Effector memory CD8-positive, alpha-beta T cell (primary cell): ENCODE measurements around the gene LRRN1.

Source experiments
- ATAC-seq: fragments of 150-1000 bp; cut with Tn5 transposase; replicated peaks from 2 replicates; pipeline ENCODE4 v1.10.0; 2021; ENCODE audit warnings: mild to moderate bottlenecking, moderate library complexity
- DNase-seq, 3 experiments: peaks; one replicate each; pipeline ENCODE4 v3.0.0; 2021
- H3K27ac Mint-ChIP-seq, 2 donors: one replicate each; pipeline ENCODE4 v1.8.0; 2022; ENCODE audit warnings: mild to moderate bottlenecking in 2 of 2, mixed read lengths in 2 of 2, moderate library complexity in 2 of 2
- H3K27me3 Mint-ChIP-seq, 2 donors: one replicate each; pipeline ENCODE4 v1.8.0; 2022; ENCODE audit warnings: mixed read lengths in 2 of 2
- H3K36me3 Mint-ChIP-seq: one replicate; pipeline ENCODE4 v1.8.0; 2022; ENCODE audit warnings: mild to moderate bottlenecking, moderate library complexity, mixed read lengths; ENCODE audit not compliant: insufficient read depth
- H3K4me1 Mint-ChIP-seq, 2 donors: one replicate each; pipeline ENCODE4 v1.8.0; 2022; ENCODE audit warnings: low read depth in 2 of 2, mixed read lengths in 2 of 2
- H3K4me3 Mint-ChIP-seq, 2 donors: one replicate each; pipeline ENCODE4 v1.8.0; 2022; ENCODE audit warnings: mild to moderate bottlenecking in 2 of 2, mixed read lengths in 2 of 2, moderate library complexity in 2 of 2
- H3K9me3 Mint-ChIP-seq, 2 donors: one replicate each; pipeline ENCODE4 v1.8.0; 2022; ENCODE audit warnings: mixed read lengths in 2 of 2

LRRN1 gene

DNA sequence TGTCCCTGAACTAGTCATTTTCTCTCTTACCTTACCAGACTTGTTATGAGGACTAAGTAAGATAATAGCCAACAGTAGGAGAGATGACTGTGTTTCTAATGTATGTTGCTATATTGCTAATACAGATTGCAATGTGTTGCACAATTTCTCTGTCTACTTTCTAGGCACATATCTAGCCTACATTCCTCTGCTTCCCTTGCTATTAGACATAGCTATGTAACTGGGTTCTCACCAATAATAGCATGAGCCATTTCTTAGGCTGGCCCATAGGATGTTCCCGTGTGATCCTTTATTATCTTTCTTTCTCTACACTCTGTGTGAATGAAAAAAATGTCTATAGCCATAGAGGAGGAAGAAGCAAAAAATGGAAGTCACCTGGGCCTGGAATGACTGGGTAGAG is 6.8 kb upstream of the LRRN1 start:
- DNase-seq (no peak), ATAC-seq (no peak)
- peaks cover 4 to 9% of the 10 kb centered on the region in 2 donors for H3K27me3 Mint-ChIP-seq
- H3K4me1 Mint-ChIP-seq, result no peaks in the 10 kb centered on the region
- no peak overlapping the region for H3K4me3 Mint-ChIP-seq
- peaks cover 0 to 7% of the 10 kb centered on the region in 2 donors for H3K9me3 Mint-ChIP-seq
- H3K27ac Mint-ChIP-seq, result no peak overlapping the region
- H3K36me3 Mint-ChIP-seq, result no peaks in the 10 kb centered on the region

DNA sequence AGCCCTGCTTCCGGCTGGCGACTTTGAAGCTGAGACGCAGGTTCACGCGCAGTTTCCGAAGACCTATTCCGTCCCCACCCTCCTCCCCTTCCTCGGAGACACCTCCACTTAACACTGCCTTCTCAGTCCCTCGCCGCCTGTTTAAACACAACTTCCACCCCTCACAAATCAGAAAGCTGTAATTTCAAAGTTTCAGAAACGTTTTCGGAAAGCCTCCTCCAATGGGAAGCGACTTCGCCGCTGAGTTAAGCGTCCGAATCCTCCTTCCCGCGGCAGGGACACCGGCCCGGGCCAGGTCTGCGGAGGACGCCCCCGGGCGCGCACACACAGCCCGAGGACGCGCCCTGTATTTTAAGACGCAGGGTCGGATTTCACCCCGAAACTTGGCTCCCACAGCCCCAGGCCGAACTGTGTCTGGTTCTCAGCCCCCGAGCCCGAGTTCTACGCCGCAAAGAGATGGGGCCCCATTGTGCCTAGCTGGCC is 559 bp upstream of the LRRN1 start:
- H3K4me3 Mint-ChIP-seq, result peak overlapping the region; percentile 61 to 72
- ATAC-seq (peak; percentile 32), DNase-seq (no peak)
- no peak overlapping the region for H3K27ac Mint-ChIP-seq
- H3K4me1 Mint-ChIP-seq, result peaks cover 0 to 11% of the 10 kb centered on the region in 2 donors
- peaks cover 37 to 62% of the 10 kb centered on the region in 2 donors for H3K27me3 Mint-ChIP-seq
- peaks cover 0 to 6% of the 10 kb centered on the region in 2 donors for H3K9me3 Mint-ChIP-seq
- H3K36me3 Mint-ChIP-seq, result no peaks in the 10 kb centered on the region

- H3K27ac Mint-ChIP-seq, result no peak overlapping the region
- H3K4me1 Mint-ChIP-seq, result peaks cover 0 to 11% of the 10 kb centered on the region in 2 donors
- no peaks in the 10 kb centered on the region for H3K36me3 Mint-ChIP-seq
- peak overlapping the region in 1 of 2 donors; percentile 60 for H3K4me3 Mint-ChIP-seq
- ATAC-seq, result no peak
- DNase-seq, result no peak
- peaks cover 0 to 6% of the 10 kb centered on the region in 2 donors for H3K9me3 Mint-ChIP-seq
- H3K27me3 Mint-ChIP-seq, result peaks cover 37 to 62% of the 10 kb centered on the region in 2 donors
Observed at GRCh38 chr3:3800080-3800455, 837 bp downstream of the LRRN1 start.

DNA sequence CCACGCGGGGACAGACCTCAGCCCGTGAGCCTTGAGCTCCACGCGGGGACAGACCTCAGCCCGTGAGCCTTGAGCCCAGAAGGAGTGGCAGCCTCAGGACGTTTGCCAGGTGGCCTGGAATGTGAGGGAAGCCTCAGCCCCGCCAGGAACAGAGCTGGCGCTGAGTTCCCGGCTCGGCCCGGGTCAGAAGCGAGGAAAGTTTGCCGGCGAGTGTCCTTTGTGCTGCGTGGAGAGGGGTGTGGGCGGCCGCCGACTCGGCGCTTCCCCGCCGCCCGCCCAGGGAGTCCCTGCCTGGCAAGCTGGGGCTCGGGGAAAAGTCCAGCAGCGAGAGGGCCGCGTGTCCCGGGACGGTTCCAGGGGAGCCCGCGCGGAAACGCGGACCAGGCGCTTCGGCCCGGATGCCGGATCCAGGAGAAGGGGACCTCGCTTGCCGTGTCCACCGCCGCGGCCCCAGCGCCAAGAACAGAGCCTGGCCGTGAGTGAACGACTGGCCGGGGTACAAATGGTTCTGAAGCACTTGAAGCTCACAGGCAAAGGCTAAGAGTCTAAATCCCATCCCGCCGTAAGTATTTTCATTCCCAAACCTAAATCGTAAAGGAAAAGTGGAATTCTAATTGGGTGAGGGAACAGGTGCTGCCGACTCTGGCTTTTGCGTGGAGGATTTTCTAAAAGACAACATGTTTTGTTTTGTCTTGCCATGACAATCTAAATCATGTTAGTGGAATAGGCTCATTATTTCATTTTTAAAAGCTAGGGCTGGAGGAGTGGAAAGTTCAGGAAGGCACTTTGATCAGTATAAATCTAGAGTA is 1.7 kb downstream of the LRRN1 start:
- peaks cover 0 to 6% of the 10 kb centered on the region in 2 donors for H3K9me3 Mint-ChIP-seq
- H3K4me1 Mint-ChIP-seq, result peaks cover 0 to 11% of the 10 kb centered on the region in 2 donors

GRCh38 chr3:3801494-3801841 is 2.2 kb downstream of the LRRN1 start:
- H3K4me1 Mint-ChIP-seq, result peaks cover 0 to 11% of the 10 kb centered on the region in 2 donors
- H3K9me3 Mint-ChIP-seq, result peaks cover 0 to 6% of the 10 kb centered on the region in 2 donors
- H3K36me3 Mint-ChIP-seq, result no peaks in the 10 kb centered on the region
- ATAC-seq (no peak), DNase-seq (no peak)
- peaks cover 37 to 62% of the 10 kb centered on the region in 2 donors for H3K27me3 Mint-ChIP-seq
- no peak overlapping the region for H3K27ac Mint-ChIP-seq
- H3K4me3 Mint-ChIP-seq, result no peak overlapping the region

More for the DNA sequence above, 1.7 kb downstream of the LRRN1 start:
- Mint-ChIP-seq H3K4me3 (no peak overlapping the region), H3K27me3 (peaks cover 37 to 62% of the 10 kb centered on the region in 2 donors), H3K36me3 (no peaks in the 10 kb centered on the region), H3K27ac (no peak overlapping the region)
- no peak for DNase-seq
- no peak for ATAC-seq

- Mint-ChIP-seq H3K4me3 (no peak overlapping the region), H3K9me3 (peaks cover 0 to 4% of the 10 kb centered on the region in 2 donors), H3K4me1 (peaks cover 0 to 11% of the 10 kb centered on the region in 2 donors), H3K36me3 (no peaks in the 10 kb centered on the region), H3K27ac (no peak overlapping the region), H3K27me3 (peaks cover 36 to 57% of the 10 kb centered on the region in 2 donors)
- ATAC-seq, result no peak
- no peak for DNase-seq
Observed at GRCh38 chr3:3802046-3802445, 2.8 kb downstream of the LRRN1 start.

DNA sequence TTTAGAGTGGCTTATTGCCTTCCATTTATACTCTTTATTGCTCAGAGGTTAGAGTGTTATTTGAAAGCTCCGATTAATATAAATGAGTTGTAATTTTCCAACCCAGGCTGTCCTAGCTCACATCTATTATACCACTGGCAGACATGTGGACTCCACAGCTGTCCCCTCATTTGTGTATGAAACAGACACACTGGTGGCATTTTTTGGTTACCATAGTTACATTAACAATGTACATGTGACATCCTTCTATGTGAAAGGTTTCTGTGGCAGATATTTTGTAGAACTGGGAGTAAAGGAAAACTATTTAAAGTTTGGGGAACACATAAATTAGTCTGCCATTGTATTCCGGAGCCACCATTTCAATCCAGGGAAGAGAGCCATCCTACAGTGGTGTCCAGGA is 5.3 kb downstream of the LRRN1 start:
- Mint-ChIP-seq H3K27ac (no peak overlapping the region), H3K36me3 (no peaks in the 10 kb centered on the region), H3K4me3 (no peak overlapping the region), H3K9me3 (peaks cover 0 to 4% of the 10 kb centered on the region in 2 donors), H3K27me3 (peaks cover 18 to 34% of the 10 kb centered on the region in 2 donors), H3K4me1 (peaks cover 0 to 7% of the 10 kb centered on the region in 2 donors)
- DNase-seq (no peak), ATAC-seq (no peak)

- DNase-seq, result no peak
- Mint-ChIP-seq H3K27ac (no peak overlapping the region), H3K9me3 (peaks cover 0 to 4% of the 10 kb centered on the region in 2 donors), H3K4me3 (no peak overlapping the region), H3K4me1 (no peaks in the 10 kb centered on the region), H3K27me3 (peaks cover 8 to 19% of the 10 kb centered on the region in 2 donors), H3K36me3 (no peaks in the 10 kb centered on the region)
- no peak for ATAC-seq
Observed at GRCh38 chr3:3806092-3806491, 6.9 kb downstream of the LRRN1 start.

- no peak for ATAC-seq
- Mint-ChIP-seq H3K36me3 (no peaks in the 10 kb centered on the region), H3K4me1 (no peaks in the 10 kb centered on the region), H3K9me3 (peaks cover 0 to 4% of the 10 kb centered on the region in 2 donors), H3K27ac (no peak overlapping the region), H3K27me3 (peaks cover under 1 to 11% of the 10 kb centered on the region in 2 donors), H3K4me3 (no peak overlapping the region)
- DNase-seq, result no peak
Observed at GRCh38 chr3:3806856-3807255, 7.6 kb downstream of the LRRN1 start.

DNA sequence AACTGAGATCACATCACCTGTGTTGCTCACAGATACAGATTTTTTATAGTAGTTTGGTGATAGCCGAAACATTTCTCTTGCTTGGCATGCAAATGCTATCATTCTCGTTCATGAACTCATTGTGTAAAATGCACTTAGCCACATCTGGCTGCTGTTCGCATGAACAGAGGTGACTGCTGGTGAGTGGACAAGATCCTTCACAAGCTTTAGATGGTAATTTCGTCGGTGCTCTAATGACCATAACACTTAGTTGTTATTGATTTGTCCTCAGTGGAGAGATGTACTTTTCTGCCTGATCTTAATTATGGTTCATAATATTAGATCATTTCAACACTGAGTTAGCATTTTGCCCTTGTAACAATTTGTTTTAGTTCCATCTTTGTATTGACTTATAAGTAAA is 13.8 kb downstream of the LRRN1 start:
- no peak for DNase-seq
- H3K27ac Mint-ChIP-seq, result no peak overlapping the region
- H3K27me3 Mint-ChIP-seq, result no peaks in the 10 kb centered on the region
- no peak for ATAC-seq
- H3K36me3 Mint-ChIP-seq, result no peaks in the 10 kb centered on the region
- H3K4me3 Mint-ChIP-seq, result no peak overlapping the region
- H3K4me1 Mint-ChIP-seq, result no peaks in the 10 kb centered on the region
- peaks cover 0 to 3% of the 10 kb centered on the region in 2 donors for H3K9me3 Mint-ChIP-seq

DNA sequence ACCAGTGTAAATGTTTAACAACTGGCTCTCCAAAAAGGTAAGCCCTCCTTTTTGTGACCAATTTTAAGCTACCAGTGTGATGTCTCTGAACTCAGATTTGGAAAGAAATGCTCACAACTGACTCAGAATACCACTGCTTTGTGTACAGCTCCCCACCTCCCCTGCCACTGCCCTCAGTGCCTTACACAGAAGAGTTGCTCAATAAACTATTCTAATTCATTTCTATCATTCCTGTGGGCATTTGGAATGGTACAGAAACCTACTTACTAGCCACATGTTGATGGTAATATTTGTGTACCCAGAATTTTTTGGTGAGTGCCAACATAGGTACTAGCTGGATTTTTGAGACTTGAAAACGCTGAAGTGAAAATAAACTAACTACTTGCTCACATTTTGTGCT is 16.0 kb downstream of the LRRN1 start:
- no peaks in the 10 kb centered on the region for H3K9me3 Mint-ChIP-seq

DNA sequence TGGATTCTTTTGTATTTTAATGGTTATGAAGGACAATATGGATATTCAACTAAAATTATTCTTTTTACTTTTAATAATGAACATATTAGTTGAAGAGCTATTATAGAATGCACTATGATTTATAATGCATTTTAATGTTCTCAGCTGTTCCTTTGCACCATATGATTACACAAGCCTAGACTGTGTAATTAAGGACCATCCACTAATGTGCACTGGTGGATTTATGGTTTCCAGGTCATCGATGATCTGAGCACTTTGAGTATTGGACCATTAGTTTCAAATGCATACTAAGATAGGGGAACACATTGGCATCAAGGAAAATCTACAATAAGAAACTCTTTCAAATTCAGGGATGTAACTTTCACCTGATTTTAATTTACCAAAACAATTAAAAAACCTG is 16.8 kb downstream of the LRRN1 start:
- Mint-ChIP-seq H3K36me3 (no peaks in the 10 kb centered on the region), H3K27me3 (no peaks in the 10 kb centered on the region), H3K9me3 (no peaks in the 10 kb centered on the region), H3K4me1 (no peaks in the 10 kb centered on the region), H3K4me3 (no peak overlapping the region), H3K27ac (no peak overlapping the region)
- DNase-seq (no peak), ATAC-seq (no peak)

More for the DNA sequence above, 16.0 kb downstream of the LRRN1 start:
- ATAC-seq (no peak), DNase-seq (no peak)
- Mint-ChIP-seq H3K4me1 (no peaks in the 10 kb centered on the region), H3K36me3 (no peaks in the 10 kb centered on the region), H3K27ac (no peak overlapping the region), H3K4me3 (no peak overlapping the region), H3K27me3 (no peaks in the 10 kb centered on the region)

DNA sequence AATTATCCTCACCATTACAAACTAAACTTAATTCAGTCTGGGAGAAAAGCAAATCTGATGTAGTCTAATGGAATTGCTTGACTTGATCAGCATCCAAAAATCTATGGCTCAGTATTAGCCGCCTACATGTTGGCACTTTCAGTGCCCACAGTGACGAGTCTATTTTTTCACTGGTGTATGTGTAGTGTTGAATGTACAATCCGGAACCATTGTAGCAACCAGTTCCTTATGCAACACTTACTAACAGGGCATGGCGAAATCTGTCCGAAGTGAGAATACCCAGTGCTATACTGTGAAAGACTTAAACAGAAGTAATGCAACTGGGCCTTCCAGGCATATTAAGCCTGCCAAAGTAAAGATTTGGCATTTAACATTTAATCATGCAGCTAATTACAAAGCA is 18.6 kb downstream of the LRRN1 start:
- ATAC-seq, result no peak
- no peak for DNase-seq
- Mint-ChIP-seq H3K4me3 (no peak overlapping the region), H3K27ac (no peak overlapping the region), H3K27me3 (no peaks in the 10 kb centered on the region), H3K36me3 (no peaks in the 10 kb centered on the region), H3K9me3 (no peaks in the 10 kb centered on the region), H3K4me1 (no peaks in the 10 kb centered on the region)

GRCh38 chr3:3821777-3822176 is 22.5 kb downstream of the LRRN1 start:
- H3K36me3 Mint-ChIP-seq, result no peaks in the 10 kb centered on the region
- no peak overlapping the region for H3K27ac Mint-ChIP-seq
- H3K4me1 Mint-ChIP-seq, result no peaks in the 10 kb centered on the region
- no peaks in the 10 kb centered on the region for H3K27me3 Mint-ChIP-seq
- H3K9me3 Mint-ChIP-seq, result peaks cover 0 to 2% of the 10 kb centered on the region in 2 donors
- DNase-seq (no peak), ATAC-seq (no peak)
- H3K4me3 Mint-ChIP-seq, result no peak overlapping the region
